H9 (cell line): ENCODE results near the gene DUSP28. TPM values are rescaled to one million over a fixed set of nuclear protein-coding genes. Genes with fewer than 3 reads are reported as not detected.

Experiments
- DNase-seq: peaks from one replicate; pipeline ENCODE4 v3.0.0-alpha.2; 2017
- H2AFZ ChIP-seq: one replicate; pipeline ENCODE4 v1.6.1; 2013; ENCODE audit warnings: mild to moderate bottlenecking, low read length, control low read depth, moderate library complexity
- H2AK5ac ChIP-seq: 2 replicates; pipeline ENCODE4 v1.6.1; 2013; ENCODE audit warnings: low read length, control low read depth, mixed read lengths; ENCODE audit not compliant: insufficient read length
- H2BK120ac ChIP-seq: one replicate; pipeline ENCODE4 v1.6.1; 2013; ENCODE audit warnings: low read depth, mild to moderate bottlenecking, low read length, control low read depth, inconsistent platforms; ENCODE audit not compliant: poor library complexity, severe bottlenecking
- H2BK12ac ChIP-seq: 2 replicates; pipeline ENCODE4 v1.6.1; 2013; ENCODE audit warnings: low read length, control low read depth, mixed read lengths, low read depth; ENCODE audit not compliant: insufficient read length
- H2BK15ac ChIP-seq: 2 replicates; pipeline ENCODE4 v1.6.1; 2013; ENCODE audit warnings: low read depth, low read length, control low read depth
- H2BK20ac ChIP-seq: one replicate; pipeline ENCODE4 v1.6.1; 2013; ENCODE audit warnings: low read depth, mild to moderate bottlenecking, low read length, control low read depth, inconsistent platforms; ENCODE audit not compliant: poor library complexity, severe bottlenecking
- H2BK5ac ChIP-seq: 2 replicates; pipeline ENCODE4 v1.6.1; 2013; ENCODE audit warnings: low read length, control low read depth, mixed read lengths; ENCODE audit not compliant: insufficient read length
- H3K14ac ChIP-seq: 2 replicates; pipeline ENCODE4 v1.6.1; 2013; ENCODE audit warnings: low read length, control low read depth; ENCODE audit not compliant: insufficient read depth
- H3K18ac ChIP-seq: 2 replicates; pipeline ENCODE4 v1.6.1; 2013; ENCODE audit warnings: low read depth, mild to moderate bottlenecking, mixed read lengths, low read length, control low read depth; ENCODE audit not compliant: insufficient read length
- H3K23ac ChIP-seq: 2 replicates; pipeline ENCODE4 v1.6.1; 2013; ENCODE audit warnings: low read length, control low read depth, mixed read lengths, low read depth; ENCODE audit not compliant: insufficient read length
- H3K23me2 ChIP-seq: 2 replicates; pipeline ENCODE4 v1.6.1; 2013; ENCODE audit warnings: low read depth, mild to moderate bottlenecking, mixed read lengths, low read length, control low read depth; ENCODE audit not compliant: insufficient read length, poor library complexity, severe bottlenecking
- H3K27ac ChIP-seq: 2 replicates; pipeline ENCODE4 v1.5.1; 2013; ENCODE audit warnings: low read length, control low read depth, mixed read lengths, low read depth; ENCODE audit not compliant: insufficient read length
- H3K27me3 ChIP-seq: 2 replicates; pipeline ENCODE4 v1.6.1; 2013; ENCODE audit warnings: low read length, control low read depth, inconsistent platforms; ENCODE audit not compliant: insufficient read depth
- H3K4ac ChIP-seq: 2 replicates; pipeline ENCODE4 v1.6.1; 2013; ENCODE audit warnings: low read depth, mild to moderate bottlenecking, control low read depth, inconsistent platforms, low read length, moderate library complexity
- H3K4me1 ChIP-seq: 2 replicates; pipeline ENCODE4 v1.6.1; 2013; ENCODE audit warnings: low read length, control low read depth, inconsistent platforms; ENCODE audit not compliant: insufficient read depth
- H3K4me2 ChIP-seq: 2 replicates; pipeline ENCODE4 v1.6.1; 2013; ENCODE audit warnings: low read length, control low read depth, mixed read lengths; ENCODE audit not compliant: insufficient read length, insufficient read depth
- H3K56ac ChIP-seq: 2 replicates; pipeline ENCODE4 v1.6.1; 2013; ENCODE audit warnings: low read depth, mild to moderate bottlenecking, mixed read lengths, low read length, control low read depth; ENCODE audit not compliant: insufficient read length
- H3K79me1 ChIP-seq: 2 replicates; pipeline ENCODE4 v1.6.1; 2013; ENCODE audit warnings: low read depth, mild to moderate bottlenecking, moderate library complexity, low read length, control low read depth, inconsistent platforms; ENCODE audit not compliant: insufficient read depth, poor library complexity, severe bottlenecking
- H3K79me2 ChIP-seq: 2 replicates; pipeline ENCODE4 v1.6.1; 2013; ENCODE audit warnings: low read length, control low read depth, inconsistent platforms; ENCODE audit not compliant: insufficient read depth
- H3K9ac ChIP-seq: 2 replicates; pipeline ENCODE4 v1.6.1; 2013; ENCODE audit warnings: low read length, control low read depth, mixed read lengths; ENCODE audit not compliant: insufficient read length; ENCODE audit errors: extremely low read depth
- H3K9me3 ChIP-seq: one replicate; pipeline ENCODE4 v1.6.1; 2013; ENCODE audit warnings: low read depth, low read length, inconsistent platforms; ENCODE audit not compliant: control insufficient read depth
- H3T11ph ChIP-seq: one replicate; pipeline ENCODE4 v1.6.1; 2013; ENCODE audit warnings: mild to moderate bottlenecking, low read length, control low read depth, inconsistent platforms
- H4K20me1 ChIP-seq: one replicate; pipeline ENCODE4 v1.6.1; 2013; ENCODE audit not compliant: control insufficient read depth, insufficient read length, insufficient read depth
- H4K5ac ChIP-seq: 2 replicates; pipeline ENCODE4 v1.6.1; 2013; ENCODE audit warnings: low read depth, mild to moderate bottlenecking, mixed read lengths, low read length, control low read depth; ENCODE audit not compliant: insufficient read length
- H4K8ac ChIP-seq: replicated peaks from 2 replicates; pipeline ENCODE4 v1.6.1; 2013; ENCODE audit warnings: low read length, control low read depth, mixed read lengths, low read depth; ENCODE audit not compliant: insufficient read length
- H4K91ac ChIP-seq: 2 replicates; pipeline ENCODE4 v1.6.1; 2013; ENCODE audit warnings: low read depth, mild to moderate bottlenecking, moderate library complexity, mixed read lengths, low read length, control low read depth; ENCODE audit not compliant: insufficient read length
- H3K27ac Mint-ChIP-seq, 3 experiments: 2 replicates in 2 of 3; 3 replicates in 1 of 3; pipeline ENCODE4 v1.8.0; 2020 to 2021; ENCODE audit warnings: mixed read lengths in 3 of 3, mild to moderate bottlenecking in 1 of 3, moderate library complexity in 1 of 3
- H3K27me3 Mint-ChIP-seq: 2 replicates; pipeline ENCODE4 v1.8.0; 2021; ENCODE audit warnings: low read depth, mild to moderate bottlenecking, moderate library complexity, mixed read lengths
- H3K36me3 Mint-ChIP-seq, 3 experiments: 2 replicates in 2 of 3; 3 replicates in 1 of 3; pipeline ENCODE4 v1.8.0; 2020 to 2021; ENCODE audit warnings: low read depth in 3 of 3, mixed read lengths in 3 of 3; ENCODE audit not compliant: insufficient read depth in 1 of 3
- H3K4me1 Mint-ChIP-seq, 2 experiments: 2 replicates each; pipeline ENCODE4 v1.8.0; 2020; ENCODE audit warnings: mixed read lengths in 2 of 2
- H3K4me3 Mint-ChIP-seq, 2 experiments: 2 replicates in 1 of 2; 3 replicates in 1 of 2; pipeline ENCODE4 v1.8.0; 2020 to 2021; ENCODE audit warnings: mild to moderate bottlenecking in 2 of 2, mixed read lengths in 2 of 2, moderate library complexity in 1 of 2
- H3K9me3 Mint-ChIP-seq, 2 experiments: 2 replicates in 1 of 2; 3 replicates in 1 of 2; pipeline ENCODE4 v1.8.0; 2020; ENCODE audit warnings: mild to moderate bottlenecking in 2 of 2, mixed read lengths in 2 of 2, moderate library complexity in 1 of 2
- WGBS: extraction: QIAGEN DNeasy Blood & Tissue Kit; methylation state at CpG from one replicate; pipeline ENCODE4 v1.1.7; 2013; ENCODE audit warnings: missing lambda C conversion rate, low lambda C conversion rate, mixed read lengths; ENCODE audit not compliant: insufficient read length; ENCODE audit errors: extremely low coverage; 5-methylcytosine and 5-hydroxymethylcytosine counted together
- total RNA-seq: library from RNA; stranded (reverse); gene quantifications from 2 replicates; pipeline ENCODE4 v1.2.1, GENCODE V29; 2021
- TF ChIP-seq, protein P1 (sequence below): fragments of 200-600 bp; sonication (generic); conservative IDR thresholded peaks from 3 replicates; pipeline ENCODE4 v1.8.0; 2021; ENCODE audit warnings: antibody characterized with exemption, mild to moderate bottlenecking

DUSP28 gene
- total RNA-seq, 1 experiment from 2014 or later: 1.6 TPM

DNA sequence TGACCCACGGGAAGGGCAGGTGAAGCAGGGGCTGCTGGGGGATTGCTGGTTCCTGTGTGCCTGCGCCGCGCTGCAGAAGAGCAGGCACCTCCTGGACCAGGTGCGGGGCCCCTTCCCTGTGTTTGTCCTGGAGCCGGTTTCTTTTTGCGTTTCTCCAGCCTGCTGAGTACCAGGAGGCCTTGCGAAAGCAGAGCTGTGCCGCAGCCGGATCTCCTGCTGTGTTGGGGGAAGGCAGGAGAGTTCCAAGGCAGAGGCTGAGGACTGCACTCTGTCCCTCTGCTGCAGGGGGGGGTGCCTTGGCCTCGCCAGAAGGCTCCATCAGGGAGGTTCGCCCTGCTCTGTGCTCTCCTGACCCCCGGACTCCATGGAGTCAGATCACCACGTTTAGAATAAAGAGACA, 29.2 kb downstream of the DUSP28 start:
- Histone ChIP-seq H3K23me2 (peaks cover 14% of the 10 kb centered on the region), H4K5ac (no peak overlapping the region), H2BK5ac (no peak overlapping the region), H4K91ac (no peak overlapping the region), H3K9me3 (no peaks in the 10 kb centered on the region), H3K14ac (no peak overlapping the region), H3K4me1 (peaks cover 12% of the 10 kb centered on the region), H3K27me3 (no peaks in the 10 kb centered on the region), H3T11ph (no peak overlapping the region), H2AFZ (no peak overlapping the region), H3K79me1 (peaks cover 5% of the 10 kb centered on the region), H4K8ac (no peak overlapping the region), H3K4me2 (no peak overlapping the region), H2BK120ac (no peak overlapping the region), H2BK20ac (no peak overlapping the region), H3K4ac (no peak overlapping the region), H2BK15ac (no peak overlapping the region), H2BK12ac (no peak overlapping the region), H3K23ac (no peak overlapping the region), H3K9ac (no peak overlapping the region), H4K20me1 (no peaks in the 10 kb centered on the region), H3K18ac (no peak overlapping the region), H3K27ac (no peak overlapping the region), H3K56ac (no peak overlapping the region), H3K79me2 (peaks cover 13% of the 10 kb centered on the region), H2AK5ac (no peak overlapping the region)
- Mint-ChIP-seq H3K27ac (no peak overlapping the region), H3K9me3 (peaks cover 0 to 2% of the 10 kb centered on the region in 2 experiments; a peak in 1 of 5 replicates), H3K36me3 (peaks cover 12 to 30% (median 12%) of the 10 kb centered on the region in 3 experiments), H3K4me3 (no peak overlapping the region), H3K4me1 (peaks cover 21 to 26% of the 10 kb centered on the region in 2 experiments), H3K27me3 (no peaks in the 10 kb centered on the region; the same call in 1 of the 2 replicates)
- no peak for DNase-seq
- TF ChIP-seq, protein P1, sequence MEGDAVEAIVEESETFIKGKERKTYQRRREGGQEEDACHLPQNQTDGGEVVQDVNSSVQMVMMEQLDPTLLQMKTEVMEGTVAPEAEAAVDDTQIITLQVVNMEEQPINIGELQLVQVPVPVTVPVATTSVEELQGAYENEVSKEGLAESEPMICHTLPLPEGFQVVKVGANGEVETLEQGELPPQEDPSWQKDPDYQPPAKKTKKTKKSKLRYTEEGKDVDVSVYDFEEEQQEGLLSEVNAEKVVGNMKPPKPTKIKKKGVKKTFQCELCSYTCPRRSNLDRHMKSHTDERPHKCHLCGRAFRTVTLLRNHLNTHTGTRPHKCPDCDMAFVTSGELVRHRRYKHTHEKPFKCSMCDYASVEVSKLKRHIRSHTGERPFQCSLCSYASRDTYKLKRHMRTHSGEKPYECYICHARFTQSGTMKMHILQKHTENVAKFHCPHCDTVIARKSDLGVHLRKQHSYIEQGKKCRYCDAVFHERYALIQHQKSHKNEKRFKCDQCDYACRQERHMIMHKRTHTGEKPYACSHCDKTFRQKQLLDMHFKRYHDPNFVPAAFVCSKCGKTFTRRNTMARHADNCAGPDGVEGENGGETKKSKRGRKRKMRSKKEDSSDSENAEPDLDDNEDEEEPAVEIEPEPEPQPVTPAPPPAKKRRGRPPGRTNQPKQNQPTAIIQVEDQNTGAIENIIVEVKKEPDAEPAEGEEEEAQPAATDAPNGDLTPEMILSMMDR: no peak
- WGBS: no CpG with 5 or more reads among the region's 14 CpGs
